RKO (cell line): ENCODE measurements around the gene GNE.
A peak's percentile ranks its signal among the peaks of the same experiment; 100 is the strongest.
"Not testable (repeated sequence)": the region's sequence is repeated elsewhere in the genome, so short reads cannot be mapped to it uniquely, and the experiment has no call there.

Source experiments
- DNase-seq: peaks from one replicate; pipeline ENCODE4 v3.0.0-alpha.2; 2016; ENCODE audit warnings: low spot score

Gene GNE, protein sequence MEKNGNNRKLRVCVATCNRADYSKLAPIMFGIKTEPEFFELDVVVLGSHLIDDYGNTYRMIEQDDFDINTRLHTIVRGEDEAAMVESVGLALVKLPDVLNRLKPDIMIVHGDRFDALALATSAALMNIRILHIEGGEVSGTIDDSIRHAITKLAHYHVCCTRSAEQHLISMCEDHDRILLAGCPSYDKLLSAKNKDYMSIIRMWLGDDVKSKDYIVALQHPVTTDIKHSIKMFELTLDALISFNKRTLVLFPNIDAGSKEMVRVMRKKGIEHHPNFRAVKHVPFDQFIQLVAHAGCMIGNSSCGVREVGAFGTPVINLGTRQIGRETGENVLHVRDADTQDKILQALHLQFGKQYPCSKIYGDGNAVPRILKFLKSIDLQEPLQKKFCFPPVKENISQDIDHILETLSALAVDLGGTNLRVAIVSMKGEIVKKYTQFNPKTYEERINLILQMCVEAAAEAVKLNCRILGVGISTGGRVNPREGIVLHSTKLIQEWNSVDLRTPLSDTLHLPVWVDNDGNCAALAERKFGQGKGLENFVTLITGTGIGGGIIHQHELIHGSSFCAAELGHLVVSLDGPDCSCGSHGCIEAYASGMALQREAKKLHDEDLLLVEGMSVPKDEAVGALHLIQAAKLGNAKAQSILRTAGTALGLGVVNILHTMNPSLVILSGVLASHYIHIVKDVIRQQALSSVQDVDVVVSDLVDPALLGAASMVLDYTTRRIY

DNA sequence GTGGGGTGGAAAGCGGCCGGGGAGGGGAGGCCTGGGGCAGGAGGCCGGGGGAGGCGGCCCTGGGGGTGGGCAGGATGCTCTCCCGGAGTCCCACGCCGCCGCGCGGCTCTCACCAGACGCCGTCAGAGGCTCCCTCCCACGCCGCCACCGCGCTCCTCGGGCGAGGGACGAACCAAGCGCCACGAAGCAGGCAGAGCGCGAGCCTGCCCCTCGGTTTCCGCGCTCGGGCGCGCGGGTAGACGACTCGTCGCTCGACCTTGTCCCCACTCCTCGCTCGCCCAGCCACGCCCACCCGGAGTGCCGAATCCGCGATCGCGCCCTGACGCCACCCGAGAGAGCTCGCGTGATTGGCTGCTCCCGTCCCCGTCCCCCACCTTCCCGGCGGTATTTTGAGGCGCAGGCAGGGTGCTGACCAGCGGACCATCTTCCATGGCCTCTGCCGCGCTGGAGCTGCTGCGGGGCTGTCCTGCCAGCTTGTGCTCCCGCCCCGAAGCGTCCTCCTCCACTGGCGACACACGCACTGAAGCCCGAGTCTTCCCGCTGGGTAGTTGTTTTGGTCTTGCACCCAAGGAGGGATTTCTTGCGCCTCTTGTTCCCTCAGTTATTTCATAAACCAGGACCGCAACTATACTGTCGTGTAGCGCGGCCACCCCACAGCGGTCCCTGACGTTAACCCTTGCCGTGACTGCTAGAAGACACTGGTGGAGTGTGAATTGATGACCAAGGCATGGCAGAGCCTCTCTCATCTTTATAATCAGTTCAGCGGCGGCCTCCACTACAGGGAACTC, at the start of gene GNE:
GNE (minus strand) TSS at position 241 of the 788 bp plus-strand sequence. CDS start 9,093 bp downstream, outside the sequence.
- DNase-seq = peak; percentile 95

DNA sequence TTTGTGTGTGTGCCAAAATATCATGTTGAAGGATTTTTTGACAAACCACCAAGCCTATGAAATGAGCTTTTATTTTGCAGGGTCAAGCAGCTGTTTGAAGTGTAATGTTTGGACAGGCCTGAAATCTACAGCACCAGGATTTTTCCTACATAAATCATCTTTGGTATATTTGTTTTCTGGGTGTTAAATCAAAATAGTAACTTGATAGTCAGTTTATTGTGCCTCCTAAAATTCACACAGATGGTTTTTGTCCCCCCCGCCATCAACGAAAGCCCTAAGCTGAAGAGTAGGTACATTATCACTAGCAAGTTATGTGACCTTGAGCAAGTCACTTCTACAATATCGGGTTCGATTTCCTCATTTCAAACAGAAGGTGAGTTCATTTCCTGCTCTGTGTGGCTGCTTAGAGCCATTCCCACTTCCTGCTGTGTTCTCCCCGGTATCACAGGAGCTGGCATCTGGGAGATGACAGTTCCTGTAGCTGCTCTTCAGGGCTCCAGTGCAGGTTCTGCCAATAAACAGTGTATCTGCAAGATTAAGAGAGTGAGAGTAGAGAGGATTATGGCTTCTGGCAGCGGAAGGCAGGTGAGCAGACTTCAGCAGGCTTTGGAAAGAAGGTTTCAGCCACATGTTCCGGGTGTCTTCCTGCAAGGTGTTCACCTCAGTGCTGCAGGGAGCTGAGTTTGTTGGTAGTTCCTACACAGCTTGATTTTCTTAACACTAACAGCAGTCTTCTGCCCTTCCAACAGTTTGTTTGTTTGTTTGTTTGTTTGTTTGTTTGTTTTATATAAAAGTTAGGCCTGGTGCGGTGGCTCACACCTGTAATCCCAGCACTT, 48.4 kb upstream of the GNE start:
- DNase-seq = no peak

DNA sequence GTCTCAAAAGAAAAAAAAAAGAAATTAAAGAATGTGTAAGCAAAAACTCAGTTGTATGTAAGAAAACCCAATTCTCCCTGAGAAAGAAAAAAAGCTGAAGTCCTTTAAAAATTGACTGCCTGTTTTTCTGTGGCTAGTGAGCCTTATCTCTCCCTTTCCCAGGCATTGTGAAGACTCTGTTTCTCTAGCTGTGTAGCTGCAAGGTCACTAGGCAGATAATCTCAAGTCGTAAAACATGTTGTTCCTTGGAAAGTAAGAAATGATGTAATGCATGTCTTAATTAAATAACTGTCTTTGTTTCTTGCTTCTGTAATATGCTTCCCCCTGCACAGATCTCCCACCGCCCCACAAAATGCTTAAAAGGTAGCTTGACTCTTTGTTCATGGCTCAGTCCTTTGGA, 46.1 kb upstream of the GNE start:
- DNase-seq = not testable (repeated sequence)

DNA sequence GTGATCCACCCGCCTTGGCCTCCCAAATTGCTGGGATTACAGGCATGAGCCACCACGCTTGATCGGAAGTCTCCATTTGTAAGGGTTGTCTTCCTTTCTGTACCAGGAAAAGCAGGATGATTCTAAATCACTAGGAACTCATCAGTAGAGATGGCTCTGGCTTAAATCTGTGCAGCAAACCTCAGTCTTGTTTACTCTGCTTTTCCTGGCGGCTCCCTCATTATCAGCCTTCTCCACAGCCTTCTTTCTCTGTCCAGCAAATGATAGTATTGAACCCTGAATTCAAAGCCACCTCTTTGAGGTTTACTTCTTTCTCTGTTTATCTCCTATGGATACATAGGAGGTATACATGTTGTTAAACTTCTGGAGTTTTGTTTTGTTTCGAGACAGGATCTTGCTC, 43.0 kb upstream of the GNE start:
- no peak for DNase-seq

DNA sequence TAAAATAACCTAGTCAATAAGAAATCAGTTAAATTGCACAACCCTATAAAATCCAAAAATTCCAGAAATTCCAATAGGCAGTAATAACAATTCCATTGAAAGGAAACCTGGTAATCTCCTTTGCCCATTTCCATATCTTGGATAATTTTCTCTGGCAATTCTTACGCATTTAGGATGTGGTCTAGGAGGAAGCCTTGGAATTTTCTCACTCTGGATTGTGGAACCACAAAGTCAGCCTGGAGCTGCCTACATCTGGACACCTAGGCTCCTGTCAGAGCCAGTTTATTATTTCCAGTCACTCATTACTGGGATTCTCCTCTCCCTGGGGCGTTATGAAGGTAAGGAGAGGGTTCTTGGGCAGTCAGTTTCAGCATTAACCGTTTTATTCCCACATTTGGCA, 40.3 kb upstream of the GNE start:
- DNase-seq = no peak

DNA sequence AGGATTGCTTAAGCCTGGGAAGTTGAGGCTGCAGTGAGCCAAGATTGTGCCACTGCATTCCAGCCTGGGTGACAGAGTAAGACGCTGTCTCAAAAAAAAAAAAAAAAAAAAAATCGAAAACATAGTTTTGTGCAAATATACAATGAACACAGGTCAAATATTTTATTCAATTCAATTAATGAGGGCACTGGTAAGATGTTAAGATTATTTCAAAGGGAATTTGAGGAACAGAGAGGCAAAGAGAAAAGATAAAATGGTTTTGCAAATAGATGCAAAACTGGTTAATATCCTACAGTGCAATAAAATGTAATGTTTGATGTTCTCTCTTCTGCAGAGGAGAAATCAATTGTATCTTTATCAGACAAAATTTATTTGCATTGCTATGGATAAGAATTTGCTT, 39.5 kb upstream of the GNE start:
- no peak for DNase-seq

DNA sequence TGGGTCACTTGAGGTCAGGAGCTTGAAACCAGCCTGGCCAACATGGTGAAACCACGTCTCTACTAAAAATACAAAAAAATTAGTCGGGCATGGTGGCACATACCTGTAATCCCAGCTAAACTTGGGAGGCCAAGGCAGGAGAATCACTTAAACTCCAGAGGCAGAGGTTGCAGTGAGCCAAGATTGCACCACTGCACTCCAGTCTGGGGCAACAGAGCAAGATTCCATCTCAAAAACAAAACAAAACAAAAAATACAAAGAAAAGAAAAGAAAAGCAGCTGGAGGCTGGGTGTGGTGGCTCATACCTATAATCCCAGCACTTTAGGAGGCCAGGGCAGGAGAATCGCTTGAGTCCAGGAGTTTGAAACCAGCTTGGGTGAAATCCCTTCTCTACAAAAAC, 36.7 kb upstream of the GNE start:
- not testable (repeated sequence) for DNase-seq

DNA sequence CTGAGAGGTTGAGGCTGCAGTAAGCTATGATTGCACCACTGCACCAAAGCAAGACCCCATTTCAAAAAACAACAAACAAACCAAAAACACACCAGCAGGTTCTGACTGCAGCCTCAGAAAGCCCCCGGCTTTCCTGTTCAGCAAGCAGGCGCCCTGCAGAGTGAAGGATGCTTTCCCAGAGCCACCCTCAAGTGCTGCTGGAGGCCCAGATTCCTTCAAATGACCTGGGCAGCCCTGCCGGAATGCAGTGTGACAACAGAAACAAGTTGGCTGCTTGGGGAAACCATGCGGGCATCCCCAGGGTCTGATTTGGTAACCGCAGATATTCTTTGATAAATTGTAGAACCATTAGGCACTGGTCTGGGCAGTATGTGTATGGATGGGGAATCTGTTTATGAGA, 35.7 kb upstream of the GNE start:
- no peak for DNase-seq

DNA sequence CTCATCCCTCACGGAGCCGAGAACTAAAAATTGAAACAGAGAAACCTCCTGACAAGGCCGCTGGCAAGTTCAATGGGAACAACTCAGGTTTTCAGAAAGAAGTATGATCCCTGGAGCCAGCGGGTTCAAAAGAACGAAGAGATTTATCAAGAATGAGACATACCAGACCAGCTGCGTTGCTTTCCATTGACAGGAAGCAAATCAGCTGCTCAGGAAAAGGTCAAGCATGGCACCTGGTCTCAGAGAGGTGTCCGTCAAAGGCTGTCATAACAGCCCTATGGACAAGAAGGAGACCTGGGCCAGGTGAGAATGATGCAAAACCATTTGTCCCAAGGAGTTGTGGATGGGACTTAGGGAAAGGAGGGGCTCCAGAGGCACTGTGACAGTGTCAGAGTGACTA, 34.9 kb upstream of the GNE start:
- DNase-seq = no peak

DNA sequence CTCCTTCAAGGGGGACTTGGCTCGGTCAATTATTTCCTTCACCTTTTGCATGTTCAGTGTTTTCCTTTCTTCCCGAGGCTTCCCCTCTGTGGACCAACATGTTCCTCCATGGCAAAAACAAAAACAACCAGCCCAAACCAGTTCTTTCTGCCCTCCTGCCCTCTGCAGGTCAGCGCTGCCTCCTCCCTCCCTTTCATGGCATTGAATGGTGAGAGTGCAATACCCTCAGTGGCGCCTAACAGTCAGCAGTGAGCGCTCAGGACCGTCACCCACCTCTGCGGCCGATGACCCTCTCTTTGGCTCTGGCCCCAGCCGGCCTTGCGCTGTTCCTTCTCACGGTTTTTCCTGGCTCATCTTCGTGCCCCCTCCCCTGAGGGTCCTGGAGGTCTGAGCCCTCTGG, 34.4 kb upstream of the GNE start:
- DNase-seq = no peak

DNA sequence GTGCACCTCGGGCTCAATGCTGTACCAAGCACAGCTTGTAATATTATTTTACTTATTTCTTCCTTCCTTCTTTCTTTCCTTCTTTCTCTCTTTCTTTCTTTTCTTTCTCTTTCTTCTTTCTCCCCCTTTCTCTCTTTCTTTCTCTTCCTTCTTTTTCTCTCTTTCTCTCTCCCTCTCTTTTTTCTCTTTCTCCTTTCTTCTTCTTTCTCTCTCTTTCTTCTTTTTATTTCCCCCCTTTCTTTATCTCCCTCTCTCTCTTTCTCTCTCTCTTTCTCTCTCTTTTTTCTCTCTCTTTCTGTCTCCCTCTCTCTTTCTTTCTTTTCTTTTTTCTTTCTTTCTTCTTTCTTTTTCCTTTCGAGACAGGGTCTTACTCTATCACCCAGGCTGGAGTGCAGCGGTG, 32.7 kb upstream of the GNE start:
- no peak for DNase-seq

DNA sequence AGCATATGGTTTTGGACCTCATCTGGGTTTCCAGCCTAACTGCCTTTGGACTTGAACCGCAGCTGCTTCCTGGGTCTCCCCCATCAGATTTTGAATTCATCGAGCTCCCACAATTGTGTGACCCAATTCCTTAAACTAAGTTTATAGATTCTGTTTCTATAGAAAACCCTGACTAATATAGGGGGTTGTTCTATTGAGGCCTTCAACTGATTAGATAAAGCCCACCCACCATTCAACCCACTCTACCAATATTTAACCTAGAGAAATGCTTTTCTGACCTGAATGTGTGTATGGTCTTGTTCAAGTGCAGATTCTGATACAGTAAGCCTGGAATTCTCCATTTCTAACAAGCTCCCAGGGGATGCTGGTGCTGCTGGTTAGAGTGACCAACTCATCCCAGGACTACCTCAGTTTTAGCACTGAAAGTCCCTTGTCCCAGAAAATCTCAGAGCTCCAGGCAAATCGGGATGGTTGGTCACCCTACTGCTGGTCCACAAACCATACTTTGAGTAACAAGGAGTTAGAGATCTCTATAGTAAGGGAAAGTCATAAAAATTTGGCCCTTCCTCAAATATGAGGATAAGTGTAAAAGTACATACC, 31.7 kb upstream of the GNE start:
- no peak for DNase-seq

DNA sequence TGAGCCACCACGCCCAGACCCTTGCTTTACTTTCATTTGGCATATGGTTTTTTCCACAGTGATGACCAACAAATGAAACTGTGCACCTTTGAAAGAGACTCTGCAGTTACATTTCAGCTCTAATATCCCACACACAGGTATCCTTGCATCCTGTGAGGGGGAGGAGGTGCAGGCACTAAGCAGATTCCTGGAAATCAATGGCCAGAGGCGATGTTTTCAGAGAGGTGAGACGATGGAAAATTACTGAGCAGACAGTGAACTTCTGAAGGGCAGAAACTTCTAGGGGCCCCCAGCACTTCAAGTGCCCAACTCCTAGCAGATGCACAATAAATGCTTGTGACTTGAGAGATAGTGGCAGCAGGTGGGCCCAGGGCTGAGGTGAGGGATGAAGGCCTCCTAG, 29.8 kb upstream of the GNE start:
- no peak for DNase-seq

DNA sequence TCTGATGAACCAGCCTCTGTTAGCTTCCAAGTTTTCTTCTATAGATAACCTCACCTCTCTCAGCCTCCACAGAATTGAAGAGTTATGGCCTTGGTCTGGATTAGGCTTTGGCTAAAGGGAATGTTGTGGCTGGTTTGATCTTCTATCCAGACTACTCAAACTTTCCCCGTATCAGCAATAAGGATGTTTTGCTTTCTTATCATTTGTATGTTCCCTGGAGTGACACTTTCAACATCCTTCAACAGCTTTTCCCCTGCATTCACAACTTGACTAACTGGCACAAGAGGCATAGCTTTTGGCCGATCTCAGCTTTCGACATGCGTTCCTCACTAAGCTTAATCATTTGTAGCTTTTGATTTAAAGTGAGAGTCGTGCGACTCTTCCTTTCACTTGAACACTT, 28.1 kb upstream of the GNE start:
- DNase-seq = no peak

DNA sequence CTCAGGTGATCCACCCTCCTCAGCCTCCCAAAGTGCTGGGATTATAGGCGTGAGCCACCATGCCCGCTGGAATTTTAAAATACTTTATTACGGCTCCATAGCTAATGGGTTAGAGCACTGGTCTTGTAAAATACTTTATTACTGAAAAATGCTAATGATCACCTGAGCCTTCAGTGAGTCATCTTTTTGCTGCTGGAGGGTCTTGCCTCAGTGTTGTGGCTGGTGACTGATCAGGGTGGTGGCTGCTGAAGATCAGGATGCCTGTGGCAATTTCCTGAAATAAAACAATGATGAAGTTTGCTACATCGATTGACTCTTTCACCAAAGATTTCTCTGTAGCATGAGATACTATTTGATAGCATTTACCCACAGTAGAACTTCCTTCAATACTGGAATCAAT, 26.0 kb upstream of the GNE start:
- no peak for DNase-seq

DNA sequence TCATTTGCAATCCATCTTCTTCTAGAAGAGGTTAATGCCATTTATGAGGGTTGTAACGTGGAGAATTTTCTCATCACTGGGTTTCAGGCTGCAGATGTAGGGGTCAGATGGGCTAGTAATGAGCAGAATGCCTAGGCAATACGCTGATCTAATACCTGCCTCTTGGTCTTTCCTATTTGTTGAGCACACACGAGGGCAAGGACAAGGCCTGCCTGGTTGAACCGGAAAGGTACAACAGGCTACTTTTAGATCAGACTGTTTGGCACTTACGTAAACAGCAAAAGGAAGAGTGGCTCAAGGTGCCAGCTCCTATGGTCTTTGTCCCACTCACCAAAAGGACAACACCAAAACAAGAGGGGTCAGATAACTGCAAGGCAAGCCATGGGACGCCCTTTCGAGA, 24.0 kb upstream of the GNE start:
- DNase-seq = no peak

DNA sequence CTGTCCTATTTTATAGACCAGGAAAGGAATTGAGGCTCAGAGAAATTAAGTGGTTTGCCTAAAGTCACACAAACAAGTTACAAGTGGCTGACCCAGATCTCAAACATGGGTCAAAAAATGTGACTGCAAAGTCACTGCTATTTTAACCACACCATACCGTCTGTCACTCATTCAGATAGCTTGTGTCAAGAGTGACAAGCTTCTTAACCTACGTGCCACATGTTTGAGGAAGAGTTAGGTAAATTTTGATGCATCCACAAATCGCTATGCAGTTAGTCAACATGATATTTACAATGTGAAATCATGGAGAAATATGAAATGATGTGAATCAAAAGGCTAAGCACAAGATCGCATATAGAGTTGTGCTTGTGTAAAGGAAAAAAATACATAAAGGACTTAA, 22.7 kb upstream of the GNE start:
- DNase-seq = no peak

DNA sequence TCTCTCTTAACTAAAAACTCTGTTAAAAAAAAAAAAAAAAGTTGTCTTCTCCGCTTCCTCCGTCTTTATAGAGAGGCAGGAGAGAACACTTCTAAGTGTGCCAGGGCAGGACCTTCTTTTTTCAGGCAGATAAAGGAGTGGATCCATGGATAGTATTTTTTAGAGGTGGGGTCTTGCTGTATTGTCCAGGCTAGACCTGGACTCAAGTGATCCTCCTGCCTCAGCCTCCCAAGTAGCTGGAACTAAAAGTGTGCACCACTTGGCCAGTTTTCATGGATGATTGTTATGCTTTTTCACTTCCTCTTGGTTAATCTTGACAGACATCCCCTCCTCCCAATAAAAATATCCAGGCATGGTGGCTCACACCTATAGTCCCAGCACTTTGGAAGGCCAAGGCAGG, 20.0 kb upstream of the GNE start:
- no peak for DNase-seq

DNA sequence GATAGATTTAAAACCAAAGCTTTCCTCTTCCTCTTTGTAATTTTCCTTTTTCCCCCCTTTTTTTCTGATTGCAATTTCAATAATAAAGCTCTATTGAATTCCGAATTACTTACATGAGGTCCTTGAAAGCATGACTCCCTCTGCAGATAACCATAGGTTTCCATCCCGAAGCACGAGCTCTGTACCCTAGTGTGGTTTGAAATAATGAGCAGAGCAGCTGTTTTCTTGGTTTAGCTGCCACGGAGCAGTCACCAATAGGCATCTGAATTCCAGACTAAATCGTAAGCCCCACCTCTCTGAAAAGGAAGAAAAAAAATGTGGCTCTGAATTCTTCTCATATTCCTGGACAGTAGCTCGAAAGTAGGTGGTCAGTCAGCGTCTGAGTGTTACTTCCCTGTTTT, 18.5 kb upstream of the GNE start:
- no peak for DNase-seq

DNA sequence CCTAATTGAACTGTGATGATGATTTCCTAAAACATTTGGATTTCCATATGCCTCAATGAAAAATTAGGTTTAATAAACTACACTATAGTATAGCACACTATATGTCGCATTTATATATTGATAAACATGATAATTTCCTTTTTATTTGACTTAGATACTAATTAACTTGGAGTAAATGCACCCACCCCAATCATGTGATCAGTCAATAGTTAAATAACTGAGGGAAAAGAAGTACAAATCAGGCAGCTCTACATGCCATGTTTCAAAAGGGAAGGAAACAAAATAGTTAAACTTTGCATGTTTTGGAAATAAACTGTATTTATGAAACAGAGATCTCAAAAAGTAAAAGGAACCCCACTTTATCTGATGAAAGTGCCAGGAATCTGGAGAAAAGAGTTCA, 18.0 kb upstream of the GNE start:
- no peak for DNase-seq

DNA sequence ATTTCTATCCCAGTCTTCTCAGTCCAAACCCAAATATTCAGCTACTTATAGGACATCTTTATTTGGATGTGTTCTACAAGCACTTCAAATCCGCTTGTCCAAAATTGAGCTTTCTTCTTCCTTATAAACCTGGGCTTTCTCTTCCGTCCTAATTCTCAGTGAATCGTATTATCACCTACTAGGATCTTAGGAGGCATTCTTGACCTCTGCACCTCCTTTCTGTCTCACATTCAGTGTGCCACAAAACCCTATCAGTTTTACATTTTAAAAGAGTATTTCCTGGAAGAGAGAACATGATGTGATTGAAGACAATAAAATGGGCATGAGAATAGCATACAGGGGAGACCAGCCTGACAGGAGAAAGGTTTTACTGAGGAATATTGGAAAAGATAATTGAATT, 16.8 kb upstream of the GNE start:
- no peak for DNase-seq

DNA sequence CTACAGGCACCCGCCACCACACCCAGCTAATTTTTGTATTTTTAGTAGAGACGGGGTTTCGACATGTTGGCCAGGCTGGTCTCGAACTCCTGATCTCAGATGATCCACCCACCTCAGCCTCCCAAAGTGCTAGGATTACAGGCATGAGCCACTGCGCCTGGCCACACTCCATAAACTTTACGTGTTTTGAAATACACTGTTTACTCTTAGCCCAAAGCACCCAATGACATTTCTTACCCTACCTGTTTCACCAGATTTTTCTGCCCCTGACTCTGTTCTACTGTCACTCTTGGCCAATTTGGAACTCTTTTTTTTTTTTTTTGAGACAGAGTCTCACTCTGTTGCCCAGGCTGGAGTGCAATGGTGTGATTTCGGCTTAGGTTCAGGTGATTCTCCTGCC, 15.1 kb upstream of the GNE start:
- not testable (repeated sequence) for DNase-seq
